NT2/D1 (cell line): ENCODE measurements around the gene RGL2.
"Not testable (repeated sequence)": the region's sequence is repeated elsewhere in the genome, so short reads cannot be mapped to it uniquely, and the experiment has no call there.

ENCODE experiments used
- DNase-seq: peaks from one replicate; pipeline ENCODE4 v3.0.0-alpha.2; 2011; ENCODE audit warnings: low read depth, low spot score
- H3K27me3 ChIP-seq: 2 replicates; pipeline ENCODE4 v1.6.0; 2011; ENCODE audit warnings: mild to moderate bottlenecking; ENCODE audit not compliant: insufficient read length, insufficient read depth
- H3K36me3 ChIP-seq: 2 replicates; pipeline ENCODE4 v1.6.1; 2011; ENCODE audit warnings: mild to moderate bottlenecking, low read length, mixed read lengths; ENCODE audit not compliant: insufficient read depth, insufficient read length
- H3K4me1 ChIP-seq: 2 replicates; pipeline ENCODE4 v1.5.1; 2011; ENCODE audit not compliant: insufficient read depth, insufficient read length
- H3K4me3 ChIP-seq: 2 replicates; pipeline ENCODE4 v1.5.1; 2011; ENCODE audit warnings: low read depth; ENCODE audit not compliant: insufficient read length
- H3K9ac ChIP-seq: 2 replicates; pipeline ENCODE4 v1.6.0; 2011; ENCODE audit warnings: low read depth; ENCODE audit not compliant: insufficient read length
- H3K9me3 ChIP-seq: 2 replicates; pipeline ENCODE4 v1.5.1; 2011; ENCODE audit warnings: mild to moderate bottlenecking, low read length; ENCODE audit not compliant: insufficient read depth
- SUZ12 ChIP-seq: IDR thresholded peaks from 2 replicates; pipeline ENCODE4 v1.6.1; 2011; ENCODE audit not compliant: insufficient read length, insufficient read depth; ENCODE audit errors: extremely low read depth
- YY1 ChIP-seq: IDR thresholded peaks from 2 replicates; pipeline ENCODE4 v1.6.1; 2011; ENCODE audit not compliant: insufficient read length, insufficient read depth
- ZNF274 ChIP-seq: IDR thresholded peaks from 2 replicates; pipeline ENCODE4 v1.6.1; 2011; ENCODE audit warnings: mild to moderate bottlenecking, low read depth, low read length

RGL2 gene

DNA sequence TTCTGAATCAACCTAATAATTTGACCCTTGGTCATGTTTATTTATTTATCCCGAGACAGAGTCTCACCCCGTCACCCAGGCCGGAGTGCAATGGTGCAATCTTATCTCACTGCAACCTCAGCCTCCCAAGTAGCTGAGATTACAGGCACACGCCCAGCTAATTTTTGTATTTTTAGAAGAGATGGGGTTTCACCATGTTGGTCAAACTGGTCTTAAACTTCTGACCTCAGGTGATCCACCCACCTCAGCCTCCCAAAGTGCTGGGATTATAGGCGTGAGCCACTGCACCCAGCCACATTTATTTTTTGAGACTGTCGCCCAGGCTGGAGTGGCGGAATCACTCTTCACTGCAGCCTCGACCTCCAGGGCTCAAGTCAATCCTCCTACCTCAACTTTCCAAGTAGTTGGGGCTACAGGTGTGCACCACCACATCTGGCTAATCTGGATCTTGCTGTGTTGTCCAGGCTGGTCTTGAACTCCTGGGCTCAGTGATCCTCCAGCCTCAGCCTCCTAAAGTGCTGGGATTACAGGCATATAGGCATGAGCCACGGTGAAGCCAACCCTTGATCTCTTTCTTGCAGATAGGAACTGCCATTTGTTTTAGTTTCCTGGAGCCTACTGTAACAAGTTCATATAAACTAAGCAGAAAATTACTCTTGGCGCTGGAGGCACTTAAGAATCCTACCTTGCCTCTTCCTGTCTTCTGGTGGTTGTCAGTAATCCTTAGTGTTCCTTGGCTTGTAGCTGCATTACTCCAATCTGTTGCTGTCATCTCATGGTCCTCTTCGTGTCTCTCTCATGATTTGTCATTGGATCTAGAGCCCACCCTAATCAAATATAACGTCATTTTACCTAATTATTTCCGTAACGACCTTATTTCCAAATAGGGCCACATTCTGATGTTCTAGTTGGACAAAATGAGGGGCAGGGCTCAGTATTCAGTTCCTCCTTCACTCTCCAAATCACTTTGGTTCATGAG is 24.5 kb downstream of the RGL2 start:
- TF ChIP-seq SUZ12 (no peak), ZNF274 (no peak), YY1 (no peak)
- H3K9me3 ChIP-seq: no peaks in the 10 kb centered on the region
- no peaks in the 10 kb centered on the region for H3K27me3 ChIP-seq
- DNase-seq: no peak
- peak overlapping the region; percentile 97 for H3K9ac ChIP-seq
- H3K36me3 ChIP-seq: peaks cover 69% of the 10 kb centered on the region
- peak overlapping the region; percentile 86 for H3K4me3 ChIP-seq
- peaks cover 7% of the 10 kb centered on the region for H3K4me1 ChIP-seq

DNA sequence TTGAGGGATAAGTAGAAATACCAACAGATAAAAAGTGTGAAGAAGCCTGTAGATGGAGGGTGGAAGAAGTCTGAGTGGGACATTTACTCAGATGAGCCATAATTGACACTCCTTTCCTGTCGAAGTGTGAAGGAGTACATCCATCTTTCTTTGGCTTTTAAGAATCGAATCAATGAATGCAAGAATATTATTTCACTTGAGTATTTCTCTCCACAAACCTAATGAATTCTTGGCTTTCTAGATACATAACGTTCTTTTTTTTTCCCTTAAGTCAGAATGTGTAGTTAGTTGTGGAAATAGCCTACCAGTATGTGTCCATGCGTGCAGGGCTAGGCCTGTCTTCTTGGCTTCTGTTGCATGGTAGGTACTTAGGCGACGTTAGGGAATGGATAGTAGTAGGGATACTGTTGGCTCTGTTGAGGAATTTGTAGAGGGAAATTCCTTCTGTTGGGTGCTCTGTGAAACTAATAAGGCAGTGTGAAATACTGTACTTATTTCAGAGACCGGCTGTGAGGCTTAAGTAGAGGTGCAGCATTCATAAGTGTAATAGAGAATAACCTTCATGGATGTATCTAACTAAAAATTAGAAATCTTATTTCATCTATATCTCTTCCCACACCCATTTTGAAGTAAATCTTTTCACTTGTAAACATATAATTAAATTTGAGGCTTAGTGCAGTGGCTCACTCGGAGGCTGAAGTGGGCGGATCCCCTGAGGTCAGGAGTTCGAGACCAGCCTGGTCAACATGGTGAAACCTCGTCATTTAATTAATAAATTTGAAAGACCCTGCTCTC is 25.4 kb downstream of the RGL2 start:
- no peaks in the 10 kb centered on the region for H3K9me3 ChIP-seq
- no peaks in the 10 kb centered on the region for H3K27me3 ChIP-seq
- peak overlapping the region; percentile 86 for H3K4me3 ChIP-seq
- peaks cover 69% of the 10 kb centered on the region for H3K36me3 ChIP-seq
- peaks cover 7% of the 10 kb centered on the region for H3K4me1 ChIP-seq
- DNase-seq: no peak
- H3K9ac ChIP-seq: peak overlapping the region; percentile 97
- TF ChIP-seq YY1 (no peak), SUZ12 (no peak), ZNF274 (no peak)

- H3K4me1 ChIP-seq: no peaks in the 10 kb centered on the region
- no peaks in the 10 kb centered on the region for H3K9me3 ChIP-seq
- TF ChIP-seq SUZ12: no peak
- TF ChIP-seq YY1: no peak
- no peak for TF ChIP-seq ZNF274
- peaks cover 71% of the 10 kb centered on the region for H3K36me3 ChIP-seq
- no peaks in the 10 kb centered on the region for H3K27me3 ChIP-seq
- H3K4me3 ChIP-seq: peak overlapping the region; percentile 86
- DNase-seq: no peak
- H3K9ac ChIP-seq: peak overlapping the region; percentile 97
Observed at GRCh38 chr6:33272275-33273128, 26.2 kb downstream of the RGL2 start.

GRCh38 chr6:33271468-33272274 is 27.1 kb downstream of the RGL2 start, which contains the start of the genes RPS18 and VPS52:
RPS18 (plus strand) TSS chr6:33272075; CDS start chr6:33272120, 45 bp downstream.
VPS52 (minus strand) TSS chr6:33271876; CDS start chr6:33271675, 201 bp downstream.
- TF ChIP-seq ZNF274 (no peak), SUZ12 (no peak), YY1 (peak; percentile 84)
- Histone ChIP-seq H3K9ac (peak within 1 kb of the TSS; percentile 97), H3K4me3 (peak within 1 kb of the TSS; percentile 86), H3K27me3 (no peaks in the 10 kb centered on the region), H3K36me3 (peaks cover 79% of the 10 kb centered on the region), H3K4me1 (no peaks in the 10 kb centered on the region), H3K9me3 (no peaks in the 10 kb centered on the region)
- peak; percentile 95 for DNase-seq

DNA sequence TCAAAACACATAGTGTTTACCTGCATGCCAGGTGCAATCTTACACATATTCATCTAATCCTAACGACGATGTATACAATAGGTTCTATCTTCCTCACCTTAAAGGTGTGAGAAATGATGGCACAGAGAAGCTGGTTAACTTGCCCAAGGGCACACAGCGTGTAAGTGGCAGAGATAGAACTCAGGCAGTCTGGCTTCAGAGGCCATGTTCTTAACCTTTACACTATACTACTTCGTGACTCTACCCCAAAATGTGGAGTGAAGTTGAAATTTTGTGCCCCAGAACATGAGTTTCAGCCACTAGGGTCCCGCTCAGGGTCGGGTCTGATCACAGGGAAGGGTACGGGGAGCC is 27.6 kb downstream of the RGL2 start:
- peak overlapping the region; percentile 94 for H3K9ac ChIP-seq
- no peaks in the 10 kb centered on the region for H3K9me3 ChIP-seq
- TF ChIP-seq ZNF274 (no peak), YY1 (no peak), SUZ12 (no peak)
- no peaks in the 10 kb centered on the region for H3K4me1 ChIP-seq
- peak overlapping the region; percentile 86 for H3K4me3 ChIP-seq
- DNase-seq: no peak
- peaks cover 80% of the 10 kb centered on the region for H3K36me3 ChIP-seq
- no peaks in the 10 kb centered on the region for H3K27me3 ChIP-seq

DNA sequence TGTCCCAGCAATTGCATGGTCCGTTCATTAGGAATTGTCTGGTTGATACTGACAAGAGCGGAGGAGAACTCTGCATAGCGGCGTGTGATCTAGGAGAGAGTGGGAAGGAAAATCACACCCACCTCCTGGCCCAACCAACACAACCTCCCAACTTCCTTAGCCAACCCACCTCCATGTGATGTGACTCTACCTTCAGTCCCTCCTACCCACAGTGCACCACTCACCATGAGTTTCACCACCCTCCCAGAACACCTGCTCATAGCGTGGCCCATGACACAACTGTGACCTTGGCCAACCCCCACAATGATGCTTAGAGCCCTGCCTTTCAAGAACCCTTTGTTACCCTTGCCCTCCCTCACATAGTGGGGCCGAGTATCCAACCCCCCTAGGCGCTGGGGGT is 34.7 kb downstream of the RGL2 start:
- TF ChIP-seq YY1 (no peak), SUZ12 (no peak), ZNF274 (no peak)
- Histone ChIP-seq H3K4me3 (no peak overlapping the region), H3K27me3 (no peaks in the 10 kb centered on the region), H3K4me1 (no peaks in the 10 kb centered on the region), H3K9ac (no peak overlapping the region), H3K36me3 (peaks cover 57% of the 10 kb centered on the region), H3K9me3 (no peaks in the 10 kb centered on the region)
- DNase-seq: no peak

- not testable (repeated sequence) for H3K4me1 ChIP-seq, DNase-seq, H3K27me3 ChIP-seq, H3K9ac ChIP-seq, H3K4me3 ChIP-seq, H3K9me3 ChIP-seq
- peaks cover 42% of the 10 kb centered on the region for H3K36me3 ChIP-seq
Observed at GRCh38 chr6:33262490-33262889, 36.3 kb downstream of the RGL2 start.
